HepG2 (cell line): ENCODE data around the gene FOXA1. TPM values are rescaled to one million over a fixed set of nuclear protein-coding genes. Genes with fewer than 3 reads are reported as not detected.

Experiments used
- AHDC1 ChIP-seq: sonication (generic); formaldehyde crosslinking; IDR thresholded peaks from 2 replicates; pipeline ENCODE4 v1.5.1; 2020; ENCODE audit warnings: mild to moderate bottlenecking, missing genetic modification reagents, borderline replicate concordance
- CBX1 ChIP-seq: IDR thresholded peaks from one replicate; pipeline ENCODE4 v1.6.1; 2016; ENCODE audit warnings: antibody characterized with exemption, low read depth
- MTA1 ChIP-seq: sonication (generic); formaldehyde crosslinking; IDR thresholded peaks from 2 replicates; pipeline ENCODE4 v1.4.0; 2020; ENCODE audit warnings: missing genetic modification reagents, mild to moderate bottlenecking, borderline replicate concordance
- NFE2L2 ChIP-seq: fragments of 150-350 bp; IDR thresholded peaks from 2 replicates; pipeline ENCODE4 v1.6.1; 2014; ENCODE audit warnings: low read length
- NFKB2 ChIP-seq: sonication (generic); formaldehyde crosslinking; IDR thresholded peaks from 2 replicates; pipeline ENCODE4 v1.4.0; 2020; ENCODE audit warnings: missing genetic modification reagents, borderline replicate concordance
- NFRKB ChIP-seq: fragments of 450-650 bp; IDR thresholded peaks from 2 replicates; pipeline ENCODE4 v1.6.1; 2017
- PRPF4 ChIP-seq: fragments of 200-400 bp; formaldehyde crosslinking; IDR thresholded peaks from 2 replicates; pipeline ENCODE4 v1.6.1; 2016; ENCODE audit warnings: low read length, low read depth; ENCODE audit not compliant: poor library complexity, severe bottlenecking
- RARG ChIP-seq: sonication (generic); formaldehyde crosslinking; IDR thresholded peaks from 2 replicates; pipeline ENCODE4 v1.4.0; 2020; ENCODE audit warnings: low read depth, mild to moderate bottlenecking, missing genetic modification reagents
- SNAI1 ChIP-seq: sonication (generic); formaldehyde crosslinking; IDR thresholded peaks from 2 replicates; pipeline ENCODE4 v1.5.0; 2020; ENCODE audit warnings: mild to moderate bottlenecking, missing genetic modification reagents, borderline replicate concordance
- SP4 ChIP-seq: sonication (generic); formaldehyde crosslinking; IDR thresholded peaks from 2 replicates; pipeline ENCODE4 v1.8.1; 2023; ENCODE audit warnings: mild to moderate bottlenecking, missing genetic modification reagents
- TCF7L2 ChIP-seq: IDR thresholded peaks from 2 replicates; pipeline ENCODE4 v1.6.1; 2011; ENCODE audit warnings: mild to moderate bottlenecking, low read depth, low read length, moderate library complexity
- YY1 ChIP-seq: IDR thresholded peaks from 2 replicates; pipeline ENCODE4 v1.6.1; 2011; ENCODE audit warnings: low read length, low read depth, moderate library complexity, mild to moderate bottlenecking; ENCODE audit not compliant: insufficient read depth, insufficient replicate concordance
- ZBTB20 ChIP-seq: sonication (generic); formaldehyde crosslinking; IDR thresholded peaks from 2 replicates; pipeline ENCODE4 v1.8.1; 2023; ENCODE audit warnings: missing genetic modification reagents, low read depth, mild to moderate bottlenecking, borderline replicate concordance
- ZKSCAN5 ChIP-seq: sonication (generic); formaldehyde crosslinking; IDR thresholded peaks from 2 replicates; pipeline ENCODE4 v1.5.1; 2020; ENCODE audit warnings: mild to moderate bottlenecking, missing genetic modification reagents
- ZNF124 ChIP-seq: sonication (generic); formaldehyde crosslinking; IDR thresholded peaks from 2 replicates; pipeline ENCODE4 v1.4.0; 2020; ENCODE audit warnings: missing genetic modification reagents
- ZNF24 ChIP-seq: fragments of 450-650 bp; IDR thresholded peaks from 2 replicates; pipeline ENCODE4 v1.6.1; 2017; ENCODE audit warnings: antibody characterized with exemption, mild to moderate bottlenecking
- ZNF263 ChIP-seq: sonication (generic); formaldehyde crosslinking; IDR thresholded peaks from 2 replicates; pipeline ENCODE4 v1.4.0; 2020; ENCODE audit warnings: missing genetic modification reagents
- ZNF350 ChIP-seq: sonication (generic); formaldehyde crosslinking; IDR thresholded peaks from 2 replicates; pipeline ENCODE4 v1.4.0; 2020; ENCODE audit warnings: mild to moderate bottlenecking, low read depth, missing genetic modification reagents, borderline replicate concordance
- ZNF44 ChIP-seq: sonication (generic); formaldehyde crosslinking; IDR thresholded peaks from 2 replicates; pipeline ENCODE4 v1.5.1; 2020; ENCODE audit warnings: mild to moderate bottlenecking, missing genetic modification reagents
- ZNF510 ChIP-seq: sonication (generic); formaldehyde crosslinking; IDR thresholded peaks from 2 replicates; pipeline ENCODE4 v1.4.0; 2020; ENCODE audit warnings: low read depth, mild to moderate bottlenecking, missing genetic modification reagents
- ZNF558 ChIP-seq: sonication (generic); formaldehyde crosslinking; IDR thresholded peaks from 2 replicates; pipeline ENCODE4 v1.9.0; 2022; ENCODE audit warnings: mild to moderate bottlenecking, missing genetic modification reagents, borderline replicate concordance
- polyA plus RNA-seq, 8 experiments: library from polyadenylated mRNA; depleted of rRNA in 3 of 8; stranded (reverse) in 7 of 8; unstranded in 1 of 8; fragments of >200 nt; fragmentation: Illumina TruSeq in 4 of 8; extraction: Trizol in 4 of 8; gene quantifications; 2 replicates each; pipeline versions ENCODE4 v1.2.1 to v1.2.3, GENCODE V29; 2011 to 2016; ENCODE audit warnings: low read depth in 4 of 8, missing spikeins in 1 of 8, mixed read lengths in 1 of 8; ENCODE audit not compliant: insufficient read depth in 1 of 8
- total RNA-seq, 5 experiments: library from RNA; depleted of rRNA; stranded (reverse); fragments of >200 nt; fragmentation: Illumina TruSeq; extraction: Trizol; gene quantifications; 2 replicates each; pipeline ENCODE4 v1.2.3, GENCODE V29; 2016; ENCODE audit warnings: low read depth in 1 of 5
- TF ChIP-seq, protein P1 (sequence below): sonication (generic); formaldehyde crosslinking; IDR thresholded peaks from 2 replicates; pipeline ENCODE4 v1.5.1; 2020; ENCODE audit warnings: mild to moderate bottlenecking, missing genetic modification reagents

Gene FOXA1
- total and polyA plus RNA-seq, 2 of the 13 experiments (the other 11 are each of a cell fraction or from before 2014, with no cell fraction given), result 43.4 to 58.6 TPM

DNA sequence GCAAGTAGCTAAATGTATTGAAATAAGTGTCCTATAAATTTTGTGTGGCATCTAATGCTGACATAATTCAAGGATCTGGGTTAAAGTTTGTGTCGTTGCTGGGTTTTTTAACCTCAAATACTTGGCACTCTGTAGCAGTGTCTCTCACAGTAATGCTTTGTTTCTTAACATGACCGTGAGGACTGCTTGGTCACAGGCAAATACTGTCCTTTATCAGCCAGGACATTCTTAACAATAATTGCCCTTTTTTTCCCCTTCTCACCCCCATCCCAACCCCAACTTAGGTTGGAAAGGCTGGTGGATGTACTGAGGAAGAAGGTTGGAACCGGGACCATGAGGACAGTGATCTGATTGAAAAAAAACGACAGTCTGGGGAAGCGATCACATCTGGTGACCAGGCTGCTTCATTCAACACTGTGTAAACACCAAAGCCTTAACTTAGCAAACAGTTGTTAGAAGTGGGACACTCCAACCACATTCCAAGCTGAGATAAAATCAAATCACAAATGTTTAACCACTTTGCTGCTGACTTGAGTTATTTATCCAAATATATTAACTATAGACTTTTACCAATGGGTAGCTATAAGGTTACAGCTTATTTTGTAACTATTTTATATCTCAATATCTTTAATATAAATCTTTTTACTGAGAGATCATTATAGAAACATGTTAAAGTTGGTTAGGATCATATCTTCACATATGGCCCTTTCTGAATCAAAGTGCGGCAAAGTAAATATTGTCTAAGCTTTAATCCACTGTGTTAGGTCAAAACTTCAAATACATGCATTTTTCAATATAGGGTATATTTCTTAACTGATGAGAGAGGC, 48.2 kb downstream of the FOXA1 start (continued):
- TF ChIP-seq AHDC1 (CRISPR knock-in tag) (peak; percentile 99), ZNF24 (peak; percentile 59), ZNF510 (CRISPR knock-in tag) (no peak), RARG (no peak), TCF7L2 (peak; percentile 80), ZNF263 (CRISPR knock-in tag) (no peak), YY1 (no peak), CBX1 (peak; percentile 76), ZNF124 (peak; percentile 99), ZNF44 (CRISPR knock-in tag) (0 out of 2 replicates have a peak, but pooled peaks have one; percentile 78), ZNF350 (CRISPR knock-in tag) (no peak), ZBTB20 (CRISPR knock-in tag) (peak; percentile 92), ZNF558 (CRISPR knock-in tag) (no peak), MTA1 (CRISPR knock-in tag) (no peak; the same call in 1 of the 2 replicates), ZKSCAN5 (CRISPR knock-in tag) (no peak), PRPF4 (no peak), NFRKB (no peak), NFKB2 (CRISPR knock-in tag) (no peak), SNAI1 (CRISPR knock-in tag) (no peak), SP4 (CRISPR knock-in tag) (no peak; the same call in 1 of the 2 replicates), NFE2L2 (0 out of 2 replicates have a peak, but pooled peaks have one; percentile 25)
- TF ChIP-seq, protein P1, sequence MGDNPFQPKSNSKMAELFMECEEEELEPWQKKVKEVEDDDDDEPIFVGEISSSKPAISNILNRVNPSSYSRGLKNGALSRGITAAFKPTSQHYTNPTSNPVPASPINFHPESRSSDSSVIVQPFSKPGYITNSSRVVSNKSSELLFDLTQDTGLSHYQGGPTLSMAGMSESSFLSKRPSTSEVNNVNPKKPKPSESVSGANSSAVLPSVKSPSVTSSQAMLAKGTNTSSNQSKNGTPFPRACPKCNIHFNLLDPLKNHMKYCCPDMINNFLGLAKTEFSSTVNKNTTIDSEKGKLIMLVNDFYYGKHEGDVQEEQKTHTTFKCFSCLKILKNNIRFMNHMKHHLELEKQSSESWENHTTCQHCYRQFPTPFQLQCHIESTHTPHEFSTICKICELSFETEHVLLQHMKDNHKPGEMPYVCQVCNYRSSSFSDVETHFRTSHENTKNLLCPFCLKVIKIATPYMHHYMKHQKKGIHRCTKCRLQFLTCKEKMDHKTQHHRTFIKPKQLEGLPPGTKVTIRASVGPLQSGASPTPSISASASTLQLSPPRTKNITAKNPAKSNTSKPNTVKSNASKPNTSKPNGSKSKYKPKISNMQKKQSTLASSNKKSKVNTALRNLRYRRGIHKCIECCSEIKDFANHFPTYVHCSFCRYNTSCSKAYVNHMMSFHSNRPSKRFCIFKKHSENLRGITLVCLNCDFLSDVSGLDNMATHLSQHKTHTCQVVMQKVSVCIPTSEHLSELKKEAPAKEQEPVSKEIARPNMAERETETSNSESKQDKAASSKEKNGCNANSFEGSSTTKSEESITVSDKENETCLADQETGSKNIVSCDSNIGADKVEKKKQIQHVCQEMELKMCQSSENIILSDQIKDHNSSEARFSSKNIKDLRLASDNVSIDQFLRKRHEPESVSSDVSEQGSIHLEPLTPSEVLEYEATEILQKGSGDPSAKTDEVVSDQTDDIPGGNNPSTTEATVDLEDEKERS (CRISPR knock-in tag), result peak; percentile 92
